Measurements from ENCODE around the gene KHDRBS1.
"Not testable (repeated sequence)": the region's sequence is repeated elsewhere in the genome, so short reads cannot be mapped to it uniquely, and the experiment has no call there.

Gene KHDRBS1, protein sequence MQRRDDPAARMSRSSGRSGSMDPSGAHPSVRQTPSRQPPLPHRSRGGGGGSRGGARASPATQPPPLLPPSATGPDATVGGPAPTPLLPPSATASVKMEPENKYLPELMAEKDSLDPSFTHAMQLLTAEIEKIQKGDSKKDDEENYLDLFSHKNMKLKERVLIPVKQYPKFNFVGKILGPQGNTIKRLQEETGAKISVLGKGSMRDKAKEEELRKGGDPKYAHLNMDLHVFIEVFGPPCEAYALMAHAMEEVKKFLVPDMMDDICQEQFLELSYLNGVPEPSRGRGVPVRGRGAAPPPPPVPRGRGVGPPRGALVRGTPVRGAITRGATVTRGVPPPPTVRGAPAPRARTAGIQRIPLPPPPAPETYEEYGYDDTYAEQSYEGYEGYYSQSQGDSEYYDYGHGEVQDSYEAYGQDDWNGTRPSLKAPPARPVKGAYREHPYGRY

DNA sequence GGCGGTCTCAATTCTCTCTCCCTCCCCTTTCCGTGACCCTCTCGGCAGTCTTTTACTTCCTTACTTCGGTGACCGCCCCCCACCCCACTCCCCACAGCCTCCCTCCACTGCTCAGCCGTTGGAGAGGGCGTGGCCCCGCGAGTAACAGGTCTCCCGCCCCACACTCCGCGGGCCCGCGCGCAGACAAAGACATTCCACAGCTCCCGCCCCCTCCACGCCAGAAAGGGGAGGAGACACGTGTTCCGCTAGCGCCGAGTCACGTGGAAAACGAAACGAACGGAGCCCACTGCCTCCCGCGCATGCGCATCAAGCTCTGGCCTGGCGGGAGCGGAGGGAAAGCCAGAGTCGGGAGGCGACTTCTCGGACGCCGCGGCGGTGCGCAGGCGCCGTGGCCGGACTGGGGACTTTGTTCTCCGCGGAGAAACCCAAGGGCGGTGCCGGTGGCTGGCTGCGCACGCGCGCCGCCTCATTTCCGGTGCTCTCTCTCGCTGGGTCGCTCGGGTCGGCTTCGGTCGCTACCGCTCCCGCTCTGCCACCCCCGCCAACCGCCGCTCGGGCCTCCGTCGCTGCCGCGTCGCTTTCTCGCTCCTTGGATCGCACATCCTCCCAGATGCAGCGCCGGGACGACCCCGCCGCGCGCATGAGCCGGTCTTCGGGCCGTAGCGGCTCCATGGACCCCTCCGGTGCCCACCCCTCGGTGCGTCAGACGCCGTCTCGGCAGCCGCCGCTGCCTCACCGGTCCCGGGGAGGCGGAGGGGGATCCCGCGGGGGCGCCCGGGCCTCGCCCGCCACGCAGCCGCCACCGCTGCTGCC lies at the start of gene KHDRBS1:
Gene KHDRBS1, plus strand, starts transcription at position 483 of the 813 bp plus-strand sequence. Its CDS starts 128 bp downstream, at position 611.
- peak; percentile 97 to 98 for DNase-seq

DNA sequence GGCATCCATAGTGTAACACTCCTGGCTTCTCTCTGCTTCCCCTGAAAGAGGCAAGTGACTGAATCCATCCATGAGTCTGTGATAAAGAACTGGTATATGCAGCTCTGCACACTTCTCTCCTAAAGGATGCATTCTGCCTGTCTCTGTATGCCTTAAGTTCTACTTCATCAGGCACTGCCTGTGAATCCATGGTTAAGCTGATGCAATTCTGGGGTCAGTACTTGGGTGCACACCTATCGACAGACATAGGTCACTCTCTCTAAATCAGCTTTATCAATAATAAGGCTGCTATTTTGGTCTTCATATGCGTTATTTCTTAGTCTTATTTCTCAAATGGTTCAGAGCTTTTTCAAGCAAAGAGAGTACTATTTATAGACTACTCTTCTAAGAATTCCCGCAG lies 42.8 kb upstream of the KHDRBS1 start:
- no peak for DNase-seq

DNA sequence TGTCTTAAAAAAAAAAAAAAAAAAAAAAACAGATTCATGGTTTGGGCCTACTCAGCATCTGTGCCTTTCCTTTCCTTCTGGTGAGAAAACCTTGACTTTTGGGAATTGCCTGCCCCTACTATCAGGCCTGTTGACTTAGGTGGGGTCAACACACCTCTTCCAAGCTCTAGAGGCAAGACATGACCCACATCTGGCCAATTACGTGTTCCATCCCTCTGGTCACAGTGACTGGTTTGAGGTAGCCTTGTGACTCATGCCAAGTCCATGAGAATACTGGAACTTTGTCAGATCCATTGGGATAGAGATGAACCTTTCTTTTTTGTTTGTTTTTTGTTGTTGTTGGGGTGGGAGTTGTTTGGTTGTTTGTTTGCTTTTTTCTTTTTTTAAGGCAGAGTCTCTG lies 37.3 kb upstream of the KHDRBS1 start:
- no peak for DNase-seq

DNA sequence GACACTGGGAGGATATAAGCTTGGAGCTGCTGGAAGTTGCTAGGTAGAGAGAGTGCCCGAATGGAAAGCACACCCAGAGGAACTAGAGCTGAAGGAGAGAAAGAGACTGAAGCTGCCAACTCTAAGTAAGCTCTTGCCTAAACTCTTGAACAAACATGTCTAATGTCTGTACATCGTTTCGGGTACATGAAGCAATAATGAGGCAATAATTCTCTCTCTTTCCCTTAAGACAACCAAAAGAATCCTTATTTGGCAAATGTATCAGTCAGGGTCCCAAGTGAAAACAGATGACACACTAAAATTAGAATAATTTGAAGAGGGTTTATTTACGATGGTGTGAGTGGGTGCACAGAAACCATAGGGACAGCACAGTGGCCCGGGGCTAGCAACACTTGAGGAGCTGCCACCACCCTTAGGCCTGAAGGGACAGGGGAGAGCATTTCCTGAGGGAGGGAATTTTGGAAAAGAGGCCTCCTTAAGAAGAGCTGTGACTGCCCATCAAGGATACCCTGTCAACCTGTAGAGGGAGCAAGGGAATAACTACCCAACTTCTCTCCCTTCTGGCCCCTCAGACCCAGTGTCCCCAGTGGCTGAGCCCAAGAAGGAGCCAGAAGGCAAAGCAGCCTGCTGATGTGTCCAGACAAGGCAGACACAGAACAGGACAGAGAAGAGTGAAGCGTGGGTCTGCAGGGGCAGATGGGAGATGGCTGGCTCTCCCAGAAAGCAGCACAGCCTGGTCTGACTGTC lies 36.1 kb upstream of the KHDRBS1 start:
- peak; percentile 22 to 39 for DNase-seq

DNA sequence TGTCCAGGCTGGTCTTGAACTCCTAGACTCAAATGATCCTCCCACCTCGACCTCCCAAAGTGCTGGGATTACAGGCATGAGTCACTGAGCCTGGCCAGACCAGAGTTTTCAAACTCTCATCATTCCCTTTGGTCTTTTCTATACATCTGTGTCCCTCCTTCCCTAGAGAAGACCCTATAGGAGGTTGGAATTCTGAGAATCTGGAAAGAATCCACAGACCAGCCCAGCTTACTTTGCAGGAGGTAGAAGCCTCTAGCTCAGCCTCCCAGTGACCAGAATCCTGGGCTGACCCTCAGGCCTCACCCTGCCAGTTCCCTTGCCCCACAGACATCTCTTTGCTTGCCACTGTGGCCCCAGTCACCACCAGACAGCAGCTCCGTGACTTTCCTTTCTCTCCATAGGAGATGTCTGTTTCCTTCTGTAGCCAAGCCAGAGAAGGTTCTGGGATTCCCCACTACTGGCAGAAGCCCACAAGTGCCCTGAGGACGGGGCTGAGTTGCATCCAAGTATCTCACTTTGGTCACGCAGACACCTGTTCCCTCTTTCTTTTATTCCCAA lies 34.7 kb upstream of the KHDRBS1 start:
- no peak for DNase-seq

DNA sequence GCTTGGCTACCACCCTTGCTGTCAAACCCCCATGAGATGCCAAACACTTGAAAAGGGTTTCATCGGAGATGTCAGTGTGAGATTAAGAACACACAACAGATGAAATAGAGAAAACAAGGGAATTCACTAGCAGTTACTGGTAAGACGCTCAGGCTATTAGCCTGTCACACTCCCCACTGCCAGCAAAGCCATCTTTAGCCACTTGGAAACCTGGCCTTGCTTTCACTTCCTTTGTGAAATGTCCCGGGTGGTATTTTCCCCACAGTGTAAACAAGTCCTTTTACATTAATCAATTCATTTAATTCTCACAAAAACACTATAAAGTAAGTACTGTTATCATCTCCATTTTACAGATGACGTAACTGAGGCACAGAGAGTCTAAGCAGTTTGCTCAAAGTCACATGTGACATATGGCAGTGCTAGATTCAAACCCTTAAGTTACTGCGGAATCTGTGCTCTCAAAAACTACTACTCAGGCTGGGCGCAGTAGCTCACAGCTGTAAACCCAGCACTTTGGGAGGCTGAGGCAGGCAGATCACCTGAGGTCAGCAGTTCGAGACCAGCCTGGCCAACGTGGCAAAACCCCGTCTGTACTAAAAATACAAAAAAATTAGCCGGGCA lies 32.7 kb upstream of the KHDRBS1 start:
- no peak for DNase-seq

DNA sequence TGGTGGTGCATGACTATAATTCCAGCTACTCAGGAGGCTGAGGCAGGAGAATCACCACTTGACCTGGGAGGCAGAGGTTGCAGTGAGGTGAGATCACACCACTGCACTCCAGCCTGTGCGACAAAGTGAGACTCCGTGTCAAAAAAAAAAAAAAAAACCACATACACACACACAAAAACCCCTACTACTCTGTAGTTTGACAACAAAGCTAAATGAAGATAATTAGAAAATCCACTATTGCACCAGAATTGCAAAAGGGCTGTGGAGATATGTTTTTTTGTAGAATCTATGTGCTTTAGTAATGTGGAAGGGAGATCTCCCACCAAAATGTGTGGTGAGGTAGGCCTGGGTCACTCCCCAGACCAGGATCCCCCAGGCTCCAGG lies 32.2 kb upstream of the KHDRBS1 start:
- no peak for DNase-seq

DNA sequence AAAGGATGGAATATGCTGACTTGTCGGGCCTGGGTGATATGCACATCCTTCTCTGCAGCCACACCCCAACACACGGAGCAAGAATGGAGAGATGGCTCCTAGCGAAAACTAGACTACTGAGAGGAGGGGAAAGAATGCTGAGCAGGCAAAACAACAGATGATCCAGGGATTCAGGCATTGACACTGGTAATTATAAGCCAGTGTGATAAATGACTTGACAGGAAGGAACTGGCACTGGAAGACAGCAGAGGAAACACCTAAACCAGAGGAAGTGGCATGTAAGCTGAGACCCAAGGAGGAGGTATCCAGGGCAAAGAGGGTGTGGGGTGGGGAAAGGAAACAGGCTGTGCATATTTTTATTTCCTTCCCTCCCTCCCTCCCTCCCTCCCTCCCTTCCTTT lies 31.7 kb upstream of the KHDRBS1 start:
- peak; percentile 18 to 38 for DNase-seq

DNA sequence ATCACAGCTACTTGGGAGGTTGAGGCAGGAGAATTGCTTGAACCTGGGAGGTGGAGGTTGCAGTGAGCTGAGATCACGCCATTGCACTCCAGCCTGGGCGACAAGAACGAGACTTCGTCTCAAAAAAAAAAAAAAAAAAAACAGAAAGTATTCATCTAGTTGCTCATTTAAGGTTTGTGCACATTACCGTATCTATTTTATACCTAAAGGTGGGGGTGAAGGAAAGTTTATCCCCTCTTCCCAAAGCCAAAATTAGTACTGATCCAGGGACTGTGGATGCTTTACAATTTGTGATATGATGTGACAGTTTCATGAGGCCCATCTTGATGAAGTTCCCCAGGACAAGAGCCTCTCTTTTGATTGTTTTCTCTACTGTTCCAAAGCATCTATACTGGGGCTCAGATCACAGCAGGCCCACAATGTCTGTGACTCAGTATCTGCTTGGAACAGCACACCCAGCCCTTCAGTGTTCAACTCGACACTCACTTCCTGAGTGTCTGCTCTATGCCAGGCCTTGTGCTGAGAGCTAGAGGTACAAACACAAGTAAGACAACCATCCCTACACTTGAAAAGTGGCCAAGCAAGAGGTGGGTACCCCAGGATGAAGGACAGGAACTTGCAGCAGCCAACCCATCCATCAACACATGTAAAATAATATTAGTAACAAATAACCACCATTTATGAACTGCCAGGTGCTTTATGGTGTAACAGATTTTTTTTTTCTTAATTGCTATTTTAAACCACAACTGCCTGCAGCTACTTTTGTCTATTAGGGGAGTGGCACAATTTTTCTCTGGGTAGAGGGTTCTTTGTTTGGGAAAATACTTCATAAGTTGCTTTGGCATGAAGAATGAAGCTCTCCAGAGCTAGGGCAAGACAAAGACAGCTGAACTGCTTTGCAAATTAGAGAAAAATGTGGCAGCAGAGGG lies 29.0 kb upstream of the KHDRBS1 start:
- DNase-seq: no peak

DNA sequence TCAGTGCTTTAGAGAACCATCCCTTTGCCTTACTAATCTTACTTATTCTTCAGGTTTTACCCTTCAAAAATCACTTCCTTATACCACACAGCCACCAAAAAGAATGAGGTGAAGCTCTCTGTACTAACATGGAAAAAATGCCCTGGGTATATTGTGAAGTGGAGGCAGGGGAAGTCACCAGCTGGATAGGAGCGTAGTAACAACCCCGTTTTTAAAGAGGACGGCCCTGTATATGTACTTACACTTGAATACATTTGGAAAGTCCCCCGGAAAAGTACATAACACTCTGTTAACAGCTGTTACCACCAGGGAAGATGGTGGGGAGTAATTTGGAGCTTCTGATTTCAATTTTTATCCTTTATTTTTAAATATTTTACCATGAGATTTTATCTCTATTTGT lies 28.2 kb upstream of the KHDRBS1 start:
- DNase-seq: no peak

DNA sequence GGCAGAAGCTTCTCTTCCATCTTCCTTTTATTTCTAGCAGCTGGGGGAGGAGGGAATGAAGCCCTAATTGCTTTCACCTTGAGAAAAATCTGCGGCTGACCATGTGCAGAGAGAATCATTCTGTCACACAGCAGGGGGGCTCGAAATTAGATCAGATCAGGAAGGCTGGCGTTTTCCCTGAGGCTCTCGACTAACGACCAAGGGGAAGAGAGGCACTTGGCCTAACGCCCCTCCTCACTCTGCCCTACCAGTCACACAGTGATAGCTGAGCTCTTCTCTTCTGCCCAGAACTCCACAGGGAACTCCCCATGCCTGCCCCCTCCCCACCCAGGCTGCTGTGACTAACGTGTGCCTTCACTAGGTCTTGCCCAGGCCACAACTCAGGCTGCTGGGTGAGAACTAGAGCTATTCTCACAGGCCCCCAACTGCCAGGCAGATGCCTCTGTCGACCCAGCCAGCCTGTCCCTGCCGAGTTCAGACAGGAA lies 26.5 kb upstream of the KHDRBS1 start:
- DNase-seq: no peak

DNA sequence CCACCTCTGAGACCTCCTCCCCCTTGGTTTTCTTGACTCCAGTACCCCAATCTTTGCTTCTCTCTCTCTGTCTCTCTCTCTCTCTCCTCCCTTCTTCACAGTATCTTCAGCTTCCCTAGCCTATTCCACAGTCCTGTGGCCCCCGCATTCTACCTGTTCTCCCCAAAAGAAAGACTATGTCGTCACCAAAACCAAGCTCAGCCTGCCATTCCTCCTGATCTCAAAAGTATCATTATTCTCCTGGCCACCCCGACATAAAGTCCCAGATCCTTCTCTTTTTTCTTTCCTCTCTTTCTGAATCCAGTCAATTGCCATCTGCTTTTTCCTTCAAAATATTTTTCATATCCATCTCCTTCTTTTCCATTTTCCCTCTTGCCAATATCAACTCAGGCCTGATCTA lies 23.7 kb upstream of the KHDRBS1 start:
- DNase-seq: no peak

DNA sequence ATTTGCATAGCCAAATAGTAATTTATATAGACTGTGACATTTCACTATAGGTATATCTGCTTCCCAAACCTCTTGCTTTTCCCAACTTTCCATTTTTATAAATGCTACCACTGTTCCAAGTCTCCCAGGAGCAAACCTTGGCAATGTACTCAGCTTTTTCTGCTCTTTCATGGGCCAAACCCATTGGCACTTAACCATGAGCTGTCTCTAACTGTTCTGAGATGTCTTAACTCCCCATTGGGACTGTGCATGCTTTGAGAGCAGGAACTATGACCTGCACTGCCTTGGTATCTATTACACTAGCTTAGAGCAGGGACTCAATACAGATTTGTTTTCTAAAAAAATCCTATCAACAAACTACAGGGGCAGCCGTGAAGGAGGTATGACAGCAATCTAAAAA lies 22.5 kb upstream of the KHDRBS1 start:
- no peak for DNase-seq

DNA sequence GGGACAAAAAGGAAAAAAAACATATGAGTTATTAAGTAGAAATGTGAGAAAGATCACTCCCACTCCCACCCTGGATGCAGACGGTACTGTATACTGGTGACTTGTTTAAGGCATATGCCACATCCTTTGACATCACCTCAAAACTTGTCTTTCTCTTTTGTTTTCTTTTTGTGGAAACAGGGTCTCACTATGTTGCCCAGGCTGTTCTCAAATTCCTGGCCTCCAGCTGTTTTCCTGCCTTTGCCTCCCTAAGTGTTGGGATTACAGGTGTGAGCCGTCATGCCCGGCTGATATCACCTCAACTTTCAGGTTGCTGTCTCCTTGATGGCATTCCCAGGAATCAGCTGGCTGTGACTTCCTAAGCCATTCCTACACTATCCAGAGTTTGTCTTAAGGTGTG lies 18.4 kb upstream of the KHDRBS1 start:
- no peak for DNase-seq

DNA sequence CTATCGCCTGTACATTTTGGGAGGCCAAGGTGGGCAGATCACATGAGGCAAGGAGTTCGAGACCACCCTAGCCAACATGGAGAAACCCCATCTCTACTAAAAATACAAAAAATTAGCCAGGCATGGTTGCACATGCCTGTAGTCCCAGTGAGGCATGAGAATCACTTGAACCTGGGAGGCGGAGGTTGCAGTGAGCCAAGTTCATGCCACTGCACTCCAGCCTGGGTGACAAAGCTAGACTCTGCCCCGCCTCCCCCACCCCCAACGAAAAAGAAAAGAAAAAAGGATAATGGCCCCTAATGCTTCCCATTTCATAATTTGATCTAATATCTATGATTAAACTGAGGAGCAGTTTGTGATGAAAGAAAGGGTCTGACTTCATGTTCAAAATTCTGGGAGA lies 17.5 kb upstream of the KHDRBS1 start:
- not testable (repeated sequence) for DNase-seq

DNA sequence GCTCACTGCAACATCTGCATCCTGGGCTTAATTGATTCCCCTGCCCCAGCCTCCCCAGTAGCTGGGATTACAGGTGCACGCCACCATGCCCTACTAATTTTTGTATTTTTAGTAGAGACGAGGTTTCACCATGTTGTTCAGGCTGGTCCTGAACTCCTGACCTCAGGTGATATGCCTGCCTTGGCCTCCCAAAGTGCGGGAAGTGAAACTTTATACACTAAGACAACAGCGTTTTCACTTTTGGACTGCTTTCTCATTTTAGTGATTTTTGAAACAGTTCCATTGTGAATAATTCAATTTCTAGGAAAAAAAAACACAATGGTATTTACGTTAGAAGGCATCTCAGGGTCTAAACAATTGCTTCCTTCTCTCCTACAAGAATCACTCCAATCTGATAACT lies 11.8 kb upstream of the KHDRBS1 start:
- DNase-seq: no peak

DNA sequence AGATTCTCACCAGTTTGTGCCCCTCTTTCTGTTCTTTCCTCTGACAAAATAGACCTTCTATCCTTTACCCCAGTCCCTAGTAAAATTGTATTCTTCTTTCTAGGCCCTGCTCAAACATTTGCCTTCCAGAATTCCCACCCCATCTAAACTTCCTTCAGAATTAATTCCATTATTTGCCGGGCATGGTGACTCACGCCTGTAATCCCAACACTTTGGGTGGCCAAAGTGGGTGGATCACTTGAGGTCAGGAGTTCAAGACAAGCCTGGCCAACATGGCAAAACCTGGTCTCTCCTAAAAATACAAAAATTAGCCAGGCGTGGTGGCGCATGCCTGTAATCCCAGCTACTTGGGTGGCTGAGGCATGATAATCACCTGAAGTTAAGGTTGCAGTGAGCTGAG lies 11.4 kb upstream of the KHDRBS1 start:
- not testable (repeated sequence) for DNase-seq

DNA sequence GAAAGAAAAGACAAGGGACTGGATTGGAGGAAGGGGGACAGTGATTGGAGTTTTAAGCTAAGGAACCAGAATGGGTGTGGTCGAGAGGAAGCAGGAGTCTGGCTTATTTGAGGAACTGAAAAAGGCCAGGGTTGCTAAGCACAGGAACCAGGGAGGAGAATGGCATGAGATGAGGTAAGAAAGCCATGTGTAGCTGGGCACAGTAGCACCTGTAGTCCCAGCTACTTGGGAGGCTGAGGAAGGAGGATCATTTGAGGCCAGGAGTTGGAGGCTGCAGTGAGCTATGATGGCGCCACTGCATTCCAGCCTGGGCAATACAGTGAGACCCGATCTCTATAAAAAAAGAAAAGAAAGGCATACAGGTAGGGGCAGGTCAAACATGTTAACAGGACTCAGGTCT lies 8.1 kb upstream of the KHDRBS1 start:
- DNase-seq: peak in 1 of 2 experiments; percentile 7

DNA sequence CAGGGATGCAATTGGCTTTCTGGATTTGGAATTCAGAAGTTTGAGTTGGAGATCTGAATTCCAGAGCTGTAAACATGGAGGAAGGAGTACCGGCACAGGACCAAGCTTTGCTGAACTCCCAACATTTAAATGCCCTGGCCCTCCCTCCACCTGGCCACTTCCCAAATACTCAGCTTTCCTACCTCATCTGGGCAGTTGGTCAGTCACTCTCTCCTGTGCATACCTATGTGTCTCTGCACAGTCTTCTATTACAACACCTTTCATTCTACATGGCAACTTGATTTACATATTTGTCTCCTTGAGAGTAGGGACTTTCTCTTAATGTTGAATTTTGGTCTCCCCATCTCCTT lies 6.1 kb upstream of the KHDRBS1 start:
- DNase-seq: no peak

DNA sequence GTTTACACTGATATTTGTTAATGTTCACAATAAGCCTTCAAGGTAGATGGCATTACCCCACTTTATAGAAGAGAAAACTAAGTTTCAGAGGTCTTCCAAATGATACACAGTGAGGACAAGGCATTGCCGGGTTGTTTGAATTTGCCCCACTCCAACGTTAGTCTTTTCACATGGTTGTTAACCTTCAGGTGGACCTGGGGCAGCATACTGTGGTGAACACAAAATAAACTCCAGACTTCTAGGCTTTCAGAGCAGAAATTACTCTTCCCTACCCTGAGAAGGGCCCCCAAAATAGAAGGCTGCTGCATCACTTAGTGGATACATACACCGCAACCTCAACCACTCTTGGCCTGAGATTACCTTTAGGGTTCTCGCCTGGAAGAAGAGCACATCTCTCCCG lies 3.4 kb upstream of the KHDRBS1 start:
- no peak for DNase-seq

DNA sequence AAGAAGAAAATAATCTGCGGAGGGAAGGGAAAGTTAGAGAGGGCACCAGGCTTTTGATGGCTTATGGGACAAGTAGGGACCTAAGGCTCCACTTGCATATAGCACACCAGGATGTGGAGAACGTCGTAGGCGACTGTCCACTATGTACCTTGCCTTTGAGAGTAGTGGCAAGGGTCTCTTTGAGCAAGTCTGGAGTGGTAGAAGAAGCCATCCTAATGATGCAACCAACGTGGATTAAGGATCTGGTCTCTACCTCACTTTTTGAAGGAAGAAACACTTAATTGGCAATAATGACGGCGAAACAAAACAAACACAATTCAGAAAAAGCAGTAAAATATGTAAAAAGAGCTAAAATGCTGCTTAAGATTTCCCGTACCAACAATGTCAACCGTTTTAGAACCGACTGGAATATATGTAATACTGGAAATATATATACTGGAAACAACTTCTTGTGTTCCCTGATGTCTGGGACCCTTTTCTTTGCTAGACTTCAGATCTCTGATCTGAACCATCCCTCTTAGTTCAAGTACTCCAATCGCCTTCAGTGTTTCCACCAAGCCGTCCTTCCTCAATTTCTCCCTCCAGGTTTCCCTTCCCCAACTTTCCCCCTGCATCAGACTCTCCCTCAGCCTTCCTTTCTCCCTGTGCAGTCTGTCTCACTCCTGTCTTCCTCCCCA lies 821 bp upstream of the KHDRBS1 start:
- DNase-seq: no peak
